ENCODE measurements around the gene ZNF785. TPM values are rescaled to one million over a fixed set of nuclear protein-coding genes. Genes with fewer than 3 reads are reported as not detected.

ZNF785 gene
- total and polyA plus RNA-seq, 2 of the 13 experiments (the other 11 are each of a cell fraction or from before 2014, with no cell fraction given): 0.01 TPM; not detected in 1

DNA sequence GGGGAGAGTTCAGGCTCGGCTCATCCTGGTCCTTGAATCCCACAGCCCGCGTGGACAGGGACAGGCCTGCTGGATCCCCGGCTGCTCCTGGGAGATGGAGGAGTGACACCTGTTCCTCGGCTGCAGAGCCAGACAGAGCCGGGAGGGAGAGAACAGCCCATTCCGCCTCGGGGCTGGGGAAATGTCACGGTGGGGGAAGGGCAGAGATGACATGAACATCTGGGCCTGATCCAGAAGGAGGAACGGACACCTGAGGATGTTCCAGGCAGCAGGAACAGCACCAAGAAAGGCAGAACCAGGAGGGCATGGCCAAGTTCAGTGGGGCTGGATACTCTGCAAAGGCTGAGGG, 29.4 kb downstream of the ZNF785 start:
- H3K36me3 ChIP-seq (replicated peaks in 1 of 2; ENCODE audit: control insufficient read depth in 1 of 2, insufficient read depth in 2 of 2, low read length in 2 of 2): peaks cover 0 to 25% of the 10 kb centered on the region in 2 experiments; a peak in 4 of 5 replicates
- H3K9me3 ChIP-seq (ENCODE audit: low read length): no peaks in the 10 kb centered on the region
- WGBS (ENCODE audit: low lambda C conversion rate): 91% methylated on average over 10 of the region's 10 CpGs
- no peaks in the 10 kb centered on the region for H3K27me3 ChIP-seq (ENCODE audit: control insufficient read depth in 1 of 2, insufficient read depth in 2 of 2, low read length in 2 of 2)
- intact Hi-C loops (cut with micrococcal nuclease; ENCODE audit: unreplicated experiment) (loop anchor here (5.0 kb wide), 1 partner anchor 41 kb away; no protein-coding TSS in a partner anchor), in situ Hi-C loops (cut with HindIII; ENCODE audit: extremely low pct_ligation_motif_present, low pct_unique_long_range_greater_than_20kb) (no loop called here)
- peaks cover 49% of the 10 kb centered on the region for H3K4me1 ChIP-seq (ENCODE audit: insufficient read depth, low read length)
- H3K4me3 ChIP-seq (replicated peaks in 1 of 3; ENCODE audit: insufficient read depth in 1 of 3, low read depth in 2 of 3, low read length in 3 of 3): peak overlapping the region in 1 of 3 experiments; percentile 27; a peak in 1 of 6 replicates
- no peak for ATAC-seq
- ChIA-PET POLR2A (interaction anchor here (4.0 kb wide), 1 partner anchor 20 kb away, joined by 187 read pairs; the partner anchor contains the start of gene ZNF747), CTCF (ENCODE audit: low intra/inter-chr PET ratio, low total read pairs) (no interaction called here)
- H3K9ac ChIP-seq (ENCODE audit: insufficient read depth, low read depth, low read length): no peak overlapping the region; the same call in 1 of the 2 replicates
- H4K20me1 ChIP-seq (ENCODE audit: insufficient read depth, low read length): no peaks in the 10 kb centered on the region
- DNase-seq (ENCODE audit: low spot score): no peak
- H2AFZ ChIP-seq (ENCODE audit: low read length): no peak overlapping the region
- H3K27ac ChIP-seq (ENCODE audit: extremely low read length, insufficient read depth, low read length): no peak overlapping the region
- peak overlapping the region; percentile 93; the same call in 1 of the 2 replicates for H3K4me2 ChIP-seq (ENCODE audit: low read depth, low read length)
- H3K79me2 ChIP-seq (ENCODE audit: insufficient read depth, low read length): peaks cover 21% of the 10 kb centered on the region
- TF ChIP-seq, protein P1, sequence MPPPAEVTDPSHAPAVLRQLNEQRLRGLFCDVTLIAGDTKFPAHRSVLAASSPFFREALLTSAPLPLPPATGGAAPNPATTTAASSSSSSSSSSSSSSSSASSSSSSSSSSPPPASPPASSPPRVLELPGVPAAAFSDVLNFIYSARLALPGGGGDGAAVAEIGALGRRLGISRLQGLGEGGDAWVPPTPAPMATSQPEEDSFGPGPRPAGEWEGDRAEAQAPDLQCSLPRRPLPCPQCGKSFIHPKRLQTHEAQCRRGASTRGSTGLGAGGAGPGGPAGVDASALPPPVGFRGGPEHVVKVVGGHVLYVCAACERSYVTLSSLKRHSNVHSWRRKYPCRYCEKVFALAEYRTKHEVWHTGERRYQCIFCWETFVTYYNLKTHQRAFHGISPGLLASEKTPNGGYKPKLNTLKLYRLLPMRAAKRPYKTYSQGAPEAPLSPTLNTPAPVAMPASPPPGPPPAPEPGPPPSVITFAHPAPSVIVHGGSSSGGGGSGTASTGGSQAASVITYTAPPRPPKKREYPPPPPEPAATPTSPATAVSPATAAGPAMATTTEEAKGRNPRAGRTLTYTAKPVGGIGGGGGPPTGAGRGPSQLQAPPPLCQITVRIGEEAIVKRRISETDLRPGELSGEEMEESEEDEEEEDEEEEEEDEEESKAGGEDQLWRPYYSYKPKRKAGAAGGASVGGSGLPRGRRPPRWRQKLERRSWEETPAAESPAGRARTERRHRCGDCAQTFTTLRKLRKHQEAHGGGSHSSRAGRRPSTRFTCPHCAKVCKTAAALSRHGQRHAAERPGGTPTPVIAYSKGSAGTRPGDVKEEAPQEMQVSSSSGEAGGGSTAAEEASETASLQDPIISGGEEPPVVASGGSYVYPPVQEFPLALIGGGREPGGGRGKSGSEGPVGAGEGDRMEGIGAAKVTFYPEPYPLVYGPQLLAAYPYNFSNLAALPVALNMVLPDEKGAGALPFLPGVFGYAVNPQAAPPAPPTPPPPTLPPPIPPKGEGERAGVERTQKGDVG (CRISPR knock-in tag; IDR thresholded peaks at IDR 0.05; ENCODE audit: borderline replicate concordance): no peak
- TF ChIP-seq PLRG1 (conservative IDR thresholded peaks at IDR 0.05) (no peak), ATF1 (CRISPR knock-in tag; IDR thresholded peaks at IDR 0.05) (no peak), ZNF441 (CRISPR knock-in tag; IDR thresholded peaks at IDR 0.05; ENCODE audit: borderline replicate concordance) (peak; percentile 73; the same call in 1 of the 2 replicates), ZNF772 (CRISPR knock-in tag; IDR thresholded peaks at IDR 0.05) (0 out of 2 replicates have a peak, but pooled peaks have one; percentile 40), HBP1 (CRISPR knock-in tag; IDR thresholded peaks at IDR 0.05; ENCODE audit: low read depth) (no peak), NFATC3 (CRISPR knock-in tag; IDR thresholded peaks at IDR 0.05) (no peak)
- TF ChIP-seq, protein P2, sequence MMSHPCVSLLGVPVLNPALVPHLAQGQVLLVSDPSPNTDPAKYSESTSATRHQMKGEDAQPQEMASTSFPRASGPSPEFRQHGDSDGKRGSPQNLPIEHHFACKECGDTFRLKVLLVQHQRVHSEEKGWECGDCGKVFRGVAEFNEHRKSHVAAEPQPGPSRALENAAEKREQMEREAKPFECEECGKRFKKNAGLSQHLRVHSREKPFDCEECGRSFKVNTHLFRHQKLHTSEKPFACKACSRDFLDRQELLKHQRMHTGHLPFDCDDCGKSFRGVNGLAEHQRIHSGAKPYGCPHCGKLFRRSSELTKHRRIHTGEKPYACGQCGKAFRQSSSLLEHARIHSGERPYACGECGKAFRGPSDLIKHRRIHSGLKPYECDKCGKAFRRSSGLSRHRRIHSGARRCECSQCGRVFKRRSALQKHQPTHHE (CRISPR knock-in tag; IDR thresholded peaks at IDR 0.05; ENCODE audit: borderline replicate concordance): no peak
- BruUV-seq (replicated peaks): no TSS peak
- FAIRE-seq: no peak
